Fibroblast of peridontal ligament (primary cell): ENCODE results near the gene ASAP2.

Experiments
- DNase-seq: peaks from one replicate; pipeline ENCODE4 v3.0.0-alpha.2; 2010; ENCODE audit errors: extremely low read depth

ASAP2 gene

GRCh38 chr2:9424447-9425164 lies 218.0 kb downstream of the ASAP2 start:
- DNase-seq = no peak

- no peak for DNase-seq
These were observed 222.5 kb downstream of the ASAP2 start for GRCh38 chr2:9428965-9429577.

GRCh38 chr2:9430316-9431293 lies 224.0 kb downstream of the ASAP2 start:
- DNase-seq = peak; percentile 39

GRCh38 chr2:9434489-9434888 lies 227.9 kb downstream of the ASAP2 start:
- no peak for DNase-seq

GRCh38 chr2:9439536-9439935 lies 232.9 kb downstream of the ASAP2 start:
- peak; percentile 44 for DNase-seq

- peak; percentile 77 for DNase-seq
These were observed 233.6 kb downstream of the ASAP2 start for GRCh38 chr2:9440058-9440727.

GRCh38 chr2:9441556-9441955 lies 234.9 kb downstream of the ASAP2 start:
- DNase-seq = peak; percentile 32

- no peak for DNase-seq
These were observed 236.9 kb downstream of the ASAP2 start for GRCh38 chr2:9443526-9443925.

- no peak for DNase-seq
These were observed 238.5 kb downstream of the ASAP2 start for GRCh38 chr2:9445089-9445488.

GRCh38 chr2:9451231-9451630 lies 244.6 kb downstream of the ASAP2 start:
- no peak for DNase-seq
